B cell (primary cell): Measurements from ENCODE around the gene ZNF223. TPM values are rescaled to one million over a fixed set of nuclear protein-coding genes. Genes with fewer than 3 reads are reported as not detected.

Experiments
- ATAC-seq: fragments of 200-7000 bp; cut with Tn5 transposase; one replicate; pipeline ENCODE4 v1.10.0; 2021; ENCODE audit warnings: low read depth, mild to moderate bottlenecking, moderate number of reproducible peaks, moderate library complexity
- CTCF ChIA-PET: fragments of 350-600 bp; sonication (Branson Sonifier 250); formaldehyde crosslinking; loops from one replicate; lab custom pipeline; 2021; ENCODE audit warnings: antibody characterized with exemption, inconsistent platforms; lab: Charles Lee
- POLR2A ChIA-PET: fragments of 350-600 bp; sonication (Branson Sonifier 250); formaldehyde crosslinking; loops from one replicate; lab custom pipeline; 2021; ENCODE audit warnings: antibody characterized with exemption; lab: Charles Lee
- DNase-seq: peaks from one replicate; pipeline ENCODE4 v3.0.0; 2013
- H2AFZ ChIP-seq: 2 replicates; pipeline ENCODE4 v1.6.1; 2012; ENCODE audit warnings: mild to moderate bottlenecking, low read depth, low read length; ENCODE audit not compliant: insufficient read depth, poor library complexity, severe bottlenecking
- H3K27ac ChIP-seq, 2 donors: 1 replicate in 1 of 2; 2 replicates in 1 of 2; pipeline ENCODE4 v1.5.1; 2012 to 2013; ENCODE audit warnings: low read length in 2 of 2, mild to moderate bottlenecking in 2 of 2, moderate library complexity in 1 of 2
- H3K27me3 ChIP-seq, 4 experiments: fragments of 200-600 bp in 1 of 4; sonication (generic) in 1 of 4; replicated peaks in 1 of 4; 1 replicate in 2 of 4; 2 replicates in 2 of 4; pipeline versions ENCODE4 v1.6.1 to v1.7.0; 2013 to 2016; ENCODE audit warnings: low read length in 3 of 4, mild to moderate bottlenecking in 2 of 4, mixed read lengths in 1 of 4, moderate library complexity in 1 of 4; ENCODE audit not compliant: insufficient read depth in 4 of 4, control insufficient read depth in 3 of 4; ENCODE audit errors: control extremely low read depth in 1 of 4
- H3K36me3 ChIP-seq, 2 experiments: replicated peaks in 1 of 2; 1 replicate in 1 of 2; 2 replicates in 1 of 2; pipeline versions ENCODE4 v1.6.1 to v1.7.1; 2013; ENCODE audit warnings: low read length in 1 of 2; ENCODE audit not compliant: insufficient read depth in 2 of 2, control insufficient read depth in 1 of 2; ENCODE audit errors: control extremely low read depth in 1 of 2, extremely low read depth in 1 of 2
- H3K4me1 ChIP-seq, 2 donors: fragments of 200-600 bp in 1 of 2; sonication (generic) in 1 of 2; 1 replicate in 1 of 2; 2 replicates in 1 of 2; pipeline versions ENCODE4 v1.5.1 to v1.6.1; 2013 to 2017; ENCODE audit warnings: low read length in 2 of 2; ENCODE audit not compliant: control insufficient read depth in 2 of 2, insufficient read depth in 2 of 2
- H3K4me2 ChIP-seq: replicated peaks from 2 replicates; pipeline ENCODE3; 2012; ENCODE audit warnings: mild to moderate bottlenecking, low read depth, low read length; ENCODE audit not compliant: poor library complexity, severe bottlenecking
- H3K4me3 ChIP-seq, 5 experiments: fragments of 200-600 bp in 1 of 5; sonication (generic) in 1 of 5; 1 replicate in 3 of 5; 2 replicates in 2 of 5; pipeline versions ENCODE4 v1.5.1 to v1.7.0; 2011 to 2016; ENCODE audit warnings: low read length in 4 of 5, mild to moderate bottlenecking in 4 of 5, low read depth in 2 of 5, control low read depth in 1 of 5, moderate library complexity in 1 of 5; ENCODE audit not compliant: insufficient read depth in 1 of 5; ENCODE audit errors: control extremely low read depth in 1 of 5, extremely low read depth in 1 of 5
- H3K79me2 ChIP-seq: fragments of 200-600 bp; sonication (generic); one replicate; pipeline ENCODE4 v1.6.0; 2016; ENCODE audit warnings: low read length; ENCODE audit not compliant: control insufficient read depth, insufficient read depth
- H3K9ac ChIP-seq: fragments of 200-600 bp; sonication (generic); 2 replicates; pipeline ENCODE4 v1.6.1; 2017; ENCODE audit warnings: mild to moderate bottlenecking, low read length, moderate library complexity
- H3K9me3 ChIP-seq, 3 donors: one replicate each; pipeline versions ENCODE4 v1.6.1 to v1.7.1; 2013; ENCODE audit warnings: low read length in 2 of 3; ENCODE audit not compliant: control insufficient read depth in 2 of 3, insufficient read depth in 1 of 3; ENCODE audit errors: control extremely low read depth in 1 of 3
- H4K20me1 ChIP-seq: 2 replicates; pipeline ENCODE4 v1.6.0; 2012; ENCODE audit warnings: mild to moderate bottlenecking, low read length; ENCODE audit not compliant: insufficient read depth, control insufficient read depth, poor library complexity, severe bottlenecking
- H3K27ac Mint-ChIP-seq: one replicate; pipeline ENCODE4 v1.8.0; 2021; ENCODE audit warnings: mixed read lengths
- H3K27me3 Mint-ChIP-seq: one replicate; pipeline ENCODE4 v1.8.0; 2021; ENCODE audit warnings: mixed read lengths
- H3K4me1 Mint-ChIP-seq: one replicate; pipeline ENCODE4 v1.8.0; 2021; ENCODE audit warnings: mixed read lengths
- H3K4me3 Mint-ChIP-seq: one replicate; pipeline ENCODE4 v1.8.0; 2021; ENCODE audit warnings: mixed read lengths
- H3K9me3 Mint-ChIP-seq: one replicate; pipeline ENCODE4 v1.8.0; 2022; ENCODE audit warnings: mixed read lengths; ENCODE audit not compliant: insufficient read depth
- EZH2 ChIP-seq: IDR thresholded peaks from 2 replicates; pipeline ENCODE4 v1.6.1; 2012; ENCODE audit warnings: borderline replicate concordance, low read depth, mild to moderate bottlenecking, moderate library complexity, low read length; ENCODE audit not compliant: insufficient read depth, poor library complexity, severe bottlenecking
- WGBS: methylation state at CpG from one replicate; pipeline ENCODE4 v1.1.5; 2013; ENCODE audit warnings: missing lambda C conversion rate; ENCODE audit not compliant: insufficient coverage; 5-methylcytosine and 5-hydroxymethylcytosine counted together
- intact Hi-C: fragments of 100-400 bp; cut with micrococcal nuclease; formaldehyde crosslinking; loops from one replicate; pipeline ENCODE4 v1.10.0; 2022
- polyA plus RNA-seq: library from polyadenylated mRNA; depleted of rRNA; stranded (reverse); fragments of >200 nt; gene quantifications from 2 replicates; pipeline ENCODE4 v1.2.3, GENCODE V29; 2012
- total RNA-seq, 2 donors: library from RNA; stranded (reverse); fragments of 120-200 nt in 1 of 2; gene quantifications; 1 replicate in 1 of 2; 2 replicates in 1 of 2; pipeline versions ENCODE4 v1.2.3 to v1.2.4, GENCODE V29; 2013 to 2022
- TF ChIP-seq, protein P1 (sequence below): fragments of 200-600 bp; IDR thresholded peaks from one replicate; pipeline ENCODE4 v1.8.0; 2022; ENCODE audit warnings: antibody characterized with exemption, mild to moderate bottlenecking

The ZNF223 gene
- total and polyA plus RNA-seq, 2 donors (not counting 1 experiment from before 2014, with no cell fraction given) = 2.9 to 7.3 TPM

DNA sequence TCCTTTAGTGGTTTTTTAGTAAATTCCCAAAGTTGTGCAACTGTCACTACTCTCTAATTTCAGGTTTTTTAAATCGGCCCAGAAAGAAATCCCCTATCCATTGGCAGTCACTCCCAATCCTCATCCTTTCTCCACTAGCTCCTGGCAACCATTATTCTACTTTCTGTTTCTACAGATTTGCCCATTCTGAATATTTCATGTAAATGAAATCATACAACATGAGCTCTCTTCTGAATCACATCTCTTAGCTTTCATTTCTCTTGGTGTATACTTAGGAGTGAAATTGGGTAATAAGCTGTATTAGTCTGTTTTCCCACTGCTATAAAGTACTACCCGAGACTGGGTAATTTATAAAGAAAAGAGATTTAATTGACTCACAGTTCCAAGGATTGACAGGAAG lies 9.7 kb upstream of the ZNF223 start:
- intact Hi-C loops = no loop called here
- Histone ChIP-seq H3K4me2 (no peak overlapping the region), H3K9me3 (peaks cover 2 to 10% (median 5%) of the 10 kb centered on the region in 3 donors), H4K20me1 (no peaks in the 10 kb centered on the region), H3K9ac (no peak overlapping the region), H3K27me3 (peaks cover 0 to 8% (median 0%) of the 10 kb centered on the region in 4 experiments), H2AFZ (no peak overlapping the region), H3K36me3 (no peaks in the 10 kb centered on the region), H3K79me2 (no peaks in the 10 kb centered on the region), H3K4me1 (no peaks in the 10 kb centered on the region), H3K27ac (no peak overlapping the region), H3K4me3 (no peak overlapping the region)
- DNase-seq (no peak), ATAC-seq (no peak)
- H3K4me3 Mint-ChIP-seq = no peak overlapping the region
- no peak overlapping the region for H3K27ac Mint-ChIP-seq
- TF ChIP-seq, protein P1, sequence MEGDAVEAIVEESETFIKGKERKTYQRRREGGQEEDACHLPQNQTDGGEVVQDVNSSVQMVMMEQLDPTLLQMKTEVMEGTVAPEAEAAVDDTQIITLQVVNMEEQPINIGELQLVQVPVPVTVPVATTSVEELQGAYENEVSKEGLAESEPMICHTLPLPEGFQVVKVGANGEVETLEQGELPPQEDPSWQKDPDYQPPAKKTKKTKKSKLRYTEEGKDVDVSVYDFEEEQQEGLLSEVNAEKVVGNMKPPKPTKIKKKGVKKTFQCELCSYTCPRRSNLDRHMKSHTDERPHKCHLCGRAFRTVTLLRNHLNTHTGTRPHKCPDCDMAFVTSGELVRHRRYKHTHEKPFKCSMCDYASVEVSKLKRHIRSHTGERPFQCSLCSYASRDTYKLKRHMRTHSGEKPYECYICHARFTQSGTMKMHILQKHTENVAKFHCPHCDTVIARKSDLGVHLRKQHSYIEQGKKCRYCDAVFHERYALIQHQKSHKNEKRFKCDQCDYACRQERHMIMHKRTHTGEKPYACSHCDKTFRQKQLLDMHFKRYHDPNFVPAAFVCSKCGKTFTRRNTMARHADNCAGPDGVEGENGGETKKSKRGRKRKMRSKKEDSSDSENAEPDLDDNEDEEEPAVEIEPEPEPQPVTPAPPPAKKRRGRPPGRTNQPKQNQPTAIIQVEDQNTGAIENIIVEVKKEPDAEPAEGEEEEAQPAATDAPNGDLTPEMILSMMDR = no peak
- no peak for TF ChIP-seq EZH2
- CTCF ChIA-PET = no interaction called here
- POLR2A ChIA-PET = interaction anchor here (1.0 kb wide), 1 partner anchor 13 kb away, joined by 3 read pairs; no protein-coding TSS in a partner anchor
- 100% methylated on average over 1 of the region's 2 CpGs for WGBS
- peaks cover 34% of the 10 kb centered on the region for H3K27me3 Mint-ChIP-seq
- H3K4me1 Mint-ChIP-seq = no peaks in the 10 kb centered on the region
- peaks cover 21% of the 10 kb centered on the region for H3K9me3 Mint-ChIP-seq
